NCI-H128 (cell line): ENCODE results near the gene SPINK6.

Experiments
- DNase-seq: peaks from one replicate; lab custom pipeline; 2025; ENCODE audit not compliant: unreplicated experiment; lab: John Stamatoyannopoulos, UW

Gene SPINK6, protein sequence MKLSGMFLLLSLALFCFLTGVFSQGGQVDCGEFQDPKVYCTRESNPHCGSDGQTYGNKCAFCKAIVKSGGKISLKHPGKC

GRCh38 chr5:148202531-148203203 lies at the start of gene SPINK6:
SPINK6 (plus strand) TSS chr5:148203042; CDS start chr5:148203097, 55 bp downstream.
- DNase-seq = no peak

GRCh38 chr5:148156609-148157008 lies 46.2 kb upstream of the SPINK6 start:
- DNase-seq = no peak

DNA sequence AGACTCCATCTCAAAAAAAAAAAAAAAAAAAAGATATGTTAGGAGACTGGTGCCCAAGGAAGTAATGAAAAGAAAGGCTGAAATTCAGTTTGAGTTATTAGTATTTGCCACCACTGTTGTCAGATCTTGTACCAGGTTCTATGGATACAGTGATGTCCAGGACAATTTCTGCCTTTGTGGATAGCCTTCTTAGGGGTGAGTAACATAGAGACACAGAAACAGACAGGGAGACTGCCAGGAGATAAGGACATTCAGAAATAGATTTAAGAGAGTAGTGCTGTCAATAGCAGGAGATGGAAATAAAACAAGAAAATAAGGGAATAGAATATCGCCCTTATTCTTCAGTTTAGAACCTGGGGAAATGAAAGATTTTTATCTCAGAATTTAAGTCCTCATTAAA lies 40.8 kb upstream of the SPINK6 start:
- no peak for DNase-seq

GRCh38 chr5:148163345-148163744 lies 39.5 kb upstream of the SPINK6 start:
- no peak for DNase-seq

GRCh38 chr5:148166550-148167283 lies 36.1 kb upstream of the SPINK6 start:
- no peak for DNase-seq

- DNase-seq = no peak
Observed at GRCh38 chr5:148168246-148168645, 34.6 kb upstream of the SPINK6 start, which contains the start of gene SPINK14. SPINK14 (plus strand) TSS chr5:148168546; CDS start chr5:148169733, 1,187 bp downstream.

- no peak for DNase-seq
Observed at GRCh38 chr5:148172377-148172776, 30.5 kb upstream of the SPINK6 start.

DNA sequence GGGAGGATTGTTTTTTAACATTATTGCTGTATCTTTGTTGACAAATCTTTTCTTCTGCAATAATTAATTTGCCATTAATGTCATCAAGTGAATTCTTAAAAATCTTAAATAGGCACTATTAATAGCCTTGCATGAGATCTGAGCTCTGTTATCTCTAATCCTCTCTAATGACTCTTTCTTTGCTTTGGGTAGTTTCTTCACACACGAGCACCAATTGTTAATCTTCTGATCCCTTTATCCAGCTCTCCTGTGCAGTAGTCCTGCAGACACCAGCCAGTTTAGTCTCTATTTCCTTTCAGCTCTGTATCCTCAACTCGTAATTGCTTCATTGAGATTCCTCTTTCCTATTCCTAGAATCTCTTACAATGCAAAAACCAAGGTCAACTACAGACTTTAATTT lies 26.4 kb upstream of the SPINK6 start:
- DNase-seq = no peak

GRCh38 chr5:148177207-148177606 lies 25.6 kb upstream of the SPINK6 start:
- no peak for DNase-seq

- DNase-seq = no peak
Observed at GRCh38 chr5:148179234-148179824, 23.5 kb upstream of the SPINK6 start.

GRCh38 chr5:148186248-148187003 lies 16.4 kb upstream of the SPINK6 start:
- DNase-seq = no peak

DNA sequence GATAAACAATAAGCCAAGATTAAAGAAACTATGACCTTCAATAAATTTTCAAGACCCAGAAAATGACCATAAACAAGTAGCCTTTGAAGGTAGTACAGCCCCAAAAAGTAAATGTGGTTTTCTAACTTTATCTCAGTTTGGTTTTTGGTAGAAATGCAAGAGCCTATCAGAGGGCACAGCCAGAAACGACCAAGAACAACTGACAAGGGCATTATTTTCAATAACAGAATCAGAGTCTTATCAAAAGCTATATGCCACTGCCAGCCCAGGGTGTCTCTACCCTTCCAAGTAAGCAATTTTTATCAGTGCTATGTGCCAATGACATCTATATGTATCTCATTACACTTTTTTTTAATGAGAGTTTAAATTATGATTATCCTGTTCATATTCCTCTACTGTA lies 11.8 kb upstream of the SPINK6 start:
- DNase-seq = no peak

DNA sequence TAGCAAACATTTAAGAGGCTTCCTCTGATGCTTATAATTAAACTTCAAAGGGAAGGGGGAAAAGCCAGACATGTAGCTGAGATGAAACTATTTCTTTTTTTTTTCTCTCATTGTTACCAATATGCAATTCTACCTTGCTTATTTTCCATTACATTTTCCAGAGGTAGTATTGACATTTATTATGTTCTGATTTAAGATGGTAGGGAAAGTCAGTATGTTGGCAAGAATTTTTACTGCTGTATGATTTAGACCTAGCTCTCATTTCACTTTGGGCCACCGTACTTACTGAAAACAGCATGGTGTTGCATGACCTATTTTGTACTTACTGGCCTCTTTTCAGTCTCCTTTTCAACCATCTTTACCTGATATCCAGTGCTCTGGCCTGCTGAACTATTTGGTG lies 9.6 kb upstream of the SPINK6 start:
- no peak for DNase-seq

- DNase-seq = no peak
Observed at GRCh38 chr5:148201151-148201550, 1.7 kb upstream of the SPINK6 start.

DNA sequence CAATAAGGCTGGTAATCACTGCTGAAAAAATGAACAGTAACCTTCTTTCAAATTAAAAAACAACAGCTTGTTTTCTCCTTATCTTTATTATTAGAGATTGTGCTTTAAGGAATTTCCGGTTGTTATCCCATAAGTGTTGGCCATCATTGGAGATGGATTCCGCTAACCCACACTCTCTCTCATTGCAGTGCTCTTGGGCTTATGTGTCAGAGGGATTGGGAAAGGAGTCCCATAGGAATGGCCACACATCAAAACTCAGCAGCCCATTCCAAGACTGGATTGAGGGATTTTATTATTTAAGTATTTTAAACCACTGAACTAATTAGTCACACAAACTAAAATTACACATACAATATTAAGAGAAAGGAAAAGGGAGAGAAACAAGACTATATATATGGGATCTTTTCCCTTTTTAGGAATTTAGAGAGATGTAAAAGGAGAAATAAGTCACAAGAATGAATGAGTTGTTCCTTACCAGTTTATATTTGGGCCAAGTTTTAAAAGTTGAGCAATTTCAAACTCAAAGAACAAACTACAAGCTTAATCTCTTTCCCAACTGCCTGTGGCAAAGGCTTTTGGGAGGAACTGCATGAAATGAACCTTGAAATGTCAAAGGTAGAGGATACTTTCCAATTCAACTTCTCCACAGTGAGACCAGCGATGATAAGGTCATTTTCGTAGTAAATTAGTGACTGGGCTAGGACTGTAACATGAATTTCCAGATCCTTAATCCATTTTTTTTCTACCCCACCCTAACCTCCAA lies 2.4 kb downstream of the SPINK6 start:
- DNase-seq = no peak

DNA sequence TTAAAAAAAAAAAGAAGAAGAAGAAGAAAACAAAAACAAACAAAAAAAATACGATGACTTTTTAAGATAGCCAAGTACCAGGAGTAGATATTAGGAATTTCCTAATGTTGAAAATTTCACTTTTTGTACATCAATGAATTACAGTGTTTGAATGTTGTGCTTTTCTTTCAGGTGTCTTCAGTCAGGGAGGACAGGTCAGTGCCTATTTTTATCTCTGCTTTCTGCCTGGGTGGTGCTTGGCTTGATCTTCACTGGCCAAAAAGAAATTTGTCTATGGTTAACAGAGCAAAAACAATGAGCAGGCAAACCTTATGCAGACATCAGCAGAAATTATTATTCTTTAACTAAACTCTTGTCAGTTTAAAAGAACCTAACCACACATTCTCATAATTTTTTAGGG lies 3.0 kb downstream of the SPINK6 start:
- no peak for DNase-seq

DNA sequence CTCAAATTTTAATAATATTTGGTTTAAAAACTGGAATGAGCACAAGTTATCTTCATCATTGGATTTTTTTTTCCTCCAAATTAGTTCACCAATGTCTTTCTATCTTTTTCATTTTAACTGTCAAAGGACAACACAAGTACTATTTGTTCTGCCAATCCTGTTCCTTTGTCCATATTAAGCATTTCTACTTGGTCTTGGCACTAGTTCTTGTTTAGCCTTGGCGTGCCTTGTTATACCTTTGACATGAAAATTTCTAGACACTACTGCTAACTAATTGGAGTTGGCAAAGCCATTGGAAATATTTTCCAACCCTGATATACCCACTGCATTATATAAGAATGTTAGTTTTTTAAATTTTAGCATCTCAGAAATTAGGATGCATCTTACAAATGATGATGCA lies 3.8 kb downstream of the SPINK6 start:
- DNase-seq = no peak

DNA sequence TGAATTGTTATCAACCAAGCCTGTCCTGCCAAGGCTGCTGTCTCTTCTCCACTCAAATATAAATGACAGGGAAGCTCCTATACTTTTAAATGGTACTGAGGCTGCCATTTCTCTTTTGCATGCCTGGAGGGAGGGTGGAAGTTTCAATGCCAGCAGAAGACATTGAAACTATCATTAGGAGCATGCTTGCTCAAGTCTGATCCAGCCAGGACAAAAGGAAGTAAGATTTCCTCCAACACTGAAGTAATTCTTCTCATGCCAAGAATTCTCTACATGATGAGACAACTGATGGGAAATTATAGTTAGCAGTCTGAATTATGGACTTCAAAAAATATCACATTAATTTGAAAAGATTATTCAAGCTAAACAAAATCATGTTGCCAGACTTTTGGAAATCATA lies 5.4 kb downstream of the SPINK6 start:
- no peak for DNase-seq

GRCh38 chr5:148209151-148209770 lies 6.4 kb downstream of the SPINK6 start:
- no peak for DNase-seq

GRCh38 chr5:148214665-148215185 lies 11.9 kb downstream of the SPINK6 start:
- no peak for DNase-seq
